Measurements from ENCODE around the gene INSYN1. TPM values are rescaled to one million over a fixed set of nuclear protein-coding genes. Genes with fewer than 3 reads are reported as not detected.

The INSYN1 gene
- total RNA-seq, 1 donor from 2014 or later: under 0.01 TPM

- DNase-seq (ENCODE audit: low read depth): no peak
- no peak overlapping the region for H3K4me3 ChIP-seq (ENCODE audit: low read depth, low read length)
- TF ChIP-seq CTCF (conservative IDR thresholded peaks at IDR 0.05; ENCODE audit: low read depth, low read length): no peak
These were observed 3.2 kb downstream of the INSYN1 start for GRCh38 chr15:73749971-73750370.

- no peak for DNase-seq (ENCODE audit: low read depth)
- no peak for TF ChIP-seq CTCF (conservative IDR thresholded peaks at IDR 0.05; ENCODE audit: low read depth, low read length)
- H3K4me3 ChIP-seq (ENCODE audit: low read depth, low read length): no peak overlapping the region
These were observed 3.6 kb downstream of the INSYN1 start for GRCh38 chr15:73749533-73749932.

- DNase-seq (ENCODE audit: low read depth): no peak
- TF ChIP-seq CTCF (conservative IDR thresholded peaks at IDR 0.05; ENCODE audit: low read depth, low read length): no peak
- H3K4me3 ChIP-seq (ENCODE audit: low read depth, low read length): no peak overlapping the region
These were observed 4.4 kb downstream of the INSYN1 start for GRCh38 chr15:73748730-73749129.

GRCh38 chr15:73747847-73748590 is 5.1 kb downstream of the INSYN1 start:
- H3K4me3 ChIP-seq (ENCODE audit: low read depth, low read length): no peak overlapping the region
- TF ChIP-seq CTCF (conservative IDR thresholded peaks at IDR 0.05; ENCODE audit: low read depth, low read length): no peak
- DNase-seq (ENCODE audit: low read depth): no peak

- DNase-seq (ENCODE audit: low read depth): no peak
- no peak for TF ChIP-seq CTCF (conservative IDR thresholded peaks at IDR 0.05; ENCODE audit: low read depth, low read length)
- no peak overlapping the region for H3K4me3 ChIP-seq (ENCODE audit: low read depth, low read length)
These were observed 6.3 kb downstream of the INSYN1 start for GRCh38 chr15:73746883-73747282.

GRCh38 chr15:73746261-73746660 is 6.9 kb downstream of the INSYN1 start:
- no peak overlapping the region for H3K4me3 ChIP-seq (ENCODE audit: low read depth, low read length)

More at GRCh38 chr15:73746261-73746660, 6.9 kb downstream of the INSYN1 start:
- TF ChIP-seq CTCF (conservative IDR thresholded peaks at IDR 0.05; ENCODE audit: low read depth, low read length): no peak
- no peak for DNase-seq (ENCODE audit: low read depth)
